Measurements from ENCODE around the gene PRRT1B. TPM values are rescaled to one million over a fixed set of nuclear protein-coding genes. Genes with fewer than 3 reads are reported as not detected.

The PRRT1B gene
- total RNA-seq: not detected in 2 replicates

DNA sequence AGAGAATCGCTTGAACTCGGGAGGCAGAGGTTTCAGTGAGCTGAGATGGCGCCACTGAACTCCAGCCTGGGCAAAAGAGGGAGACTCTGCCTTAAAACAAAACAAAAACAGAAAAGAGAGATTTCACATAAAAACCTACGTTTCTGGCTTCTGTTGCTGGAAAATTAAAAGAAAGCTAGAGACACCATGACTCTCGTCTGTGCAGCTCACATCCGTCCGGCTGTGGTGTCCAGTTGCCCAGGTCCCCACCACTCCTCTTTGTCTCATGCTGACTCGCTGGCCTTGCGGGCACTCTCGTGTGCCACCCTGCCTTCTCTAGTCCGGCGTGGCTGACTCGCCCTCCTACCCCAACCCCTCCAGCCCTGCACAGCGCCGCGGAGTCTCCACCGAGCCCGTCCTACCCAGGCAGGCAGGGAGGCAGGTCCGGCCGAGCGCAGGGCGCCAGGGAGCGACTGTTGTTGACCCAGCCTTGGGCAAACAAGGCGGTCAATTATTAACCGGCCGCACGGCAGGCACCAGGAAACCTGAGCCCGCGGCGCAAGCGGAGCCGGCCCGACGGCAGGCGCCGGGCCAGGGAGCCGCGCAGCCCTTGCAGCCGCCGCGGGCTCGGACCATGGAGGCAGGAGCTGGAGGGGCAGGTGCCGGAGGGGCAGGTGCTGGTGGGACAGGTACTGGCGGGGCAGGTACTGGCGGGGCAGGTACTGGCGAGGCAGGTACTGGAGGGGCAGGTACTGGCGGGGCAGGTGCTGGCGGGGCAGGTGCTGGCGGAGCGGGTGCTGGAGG lies at the start of gene PRRT1B:
Gene PRRT1B, plus strand, starts transcription at position 521 of the 783 bp plus-strand sequence. Its CDS starts 93 bp downstream, at position 614.

DNA sequence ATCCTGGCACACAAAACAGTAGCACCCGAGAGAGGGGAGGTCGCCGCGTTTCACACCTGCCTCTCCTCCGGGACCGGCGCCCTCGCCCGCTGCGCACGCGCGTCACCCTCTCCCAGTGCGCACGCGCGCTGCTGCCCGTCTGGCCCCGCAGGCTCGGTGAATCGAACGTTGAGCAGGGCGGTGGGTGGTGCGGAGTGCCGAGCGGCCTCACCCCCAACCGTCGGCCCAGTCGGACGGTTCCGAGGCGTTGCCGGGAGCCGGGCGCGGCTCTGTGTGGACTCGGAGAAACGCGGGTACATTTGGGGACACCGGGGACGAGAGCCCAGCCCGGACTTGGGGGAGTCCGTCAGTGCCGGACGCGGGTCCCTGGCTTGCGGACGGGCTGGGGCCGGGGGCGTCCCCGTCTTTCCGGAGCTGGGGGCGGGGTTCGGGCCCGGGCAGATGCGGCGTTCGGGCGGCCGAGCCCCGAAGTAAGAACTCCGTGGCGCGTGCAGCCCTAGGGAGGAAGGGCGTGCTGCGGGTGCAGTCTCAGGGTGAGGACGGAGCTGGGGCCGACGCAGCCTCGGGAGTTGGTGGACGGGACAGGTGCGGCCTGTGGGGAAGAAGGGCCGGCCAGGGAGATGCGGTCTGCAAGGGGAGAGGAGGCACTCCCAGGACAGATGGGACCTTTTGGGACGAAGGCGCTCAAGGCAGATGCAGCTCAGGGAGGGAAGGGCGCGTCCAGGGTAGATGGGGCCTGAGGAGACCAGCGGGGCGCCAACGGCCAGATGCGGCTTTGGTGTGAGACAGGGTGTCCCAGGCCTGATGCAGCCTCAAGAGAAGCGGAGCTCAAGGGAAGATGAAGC lies 42.3 kb upstream of the PRRT1B start, which contains the start of gene POMT1:
Gene POMT1, plus strand, starts transcription at position 138 of the 845 bp plus-strand sequence. CDS start 1,301 bp downstream, outside the sequence.

DNA sequence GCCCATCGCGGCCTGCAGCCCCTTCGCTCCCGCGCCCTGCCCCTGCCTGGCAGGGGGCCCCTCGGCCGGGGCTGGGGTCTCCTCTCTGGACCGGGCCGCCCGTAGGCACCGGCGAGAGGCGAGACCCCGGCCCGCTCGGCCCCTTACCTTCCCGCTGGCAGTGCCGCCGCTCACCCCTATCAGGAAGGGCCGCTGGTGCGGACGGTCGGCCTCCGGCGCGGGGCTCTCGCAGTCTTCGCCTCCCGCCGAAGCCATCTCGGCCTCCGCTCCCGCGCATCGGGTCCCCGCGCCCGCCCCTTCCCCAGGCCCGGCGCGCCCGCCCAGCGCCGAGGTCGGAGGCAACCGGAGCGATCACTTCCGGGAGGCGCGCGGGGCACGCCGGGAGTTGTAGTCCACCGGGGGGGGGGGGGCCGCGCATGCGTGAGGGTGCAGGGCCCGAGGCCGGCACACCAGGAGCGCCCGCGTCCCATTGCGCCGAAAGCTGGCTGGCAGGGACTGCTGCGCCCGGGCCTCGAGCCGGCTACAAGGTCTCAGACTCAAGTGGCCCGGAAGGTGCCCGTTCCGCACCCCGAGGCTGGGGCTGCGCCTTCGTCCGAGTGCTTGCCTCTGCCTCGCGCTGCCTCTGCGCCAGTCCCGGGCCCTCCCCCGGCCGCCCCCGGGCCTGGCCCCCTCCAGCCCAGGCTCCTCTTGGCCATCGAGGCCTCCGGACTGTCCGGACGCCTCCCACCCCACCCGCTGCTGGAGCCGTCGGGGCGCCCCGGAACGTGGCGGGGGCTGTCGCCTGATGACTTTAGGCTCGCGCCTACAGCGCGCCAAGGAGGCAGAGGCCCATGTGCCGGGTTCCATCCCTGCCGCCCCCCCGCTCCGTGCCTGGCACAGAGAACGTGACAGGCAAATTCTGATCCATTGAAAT lies 14.1 kb upstream of the PRRT1B start, which contains the start of gene UCK1:
Gene UCK1, minus strand, starts transcription at position 344 of the 913 bp plus-strand sequence. Its CDS starts 89 bp downstream, at position 255.

Other genes starting within 250 kb of the PRRT1B start
- 35.4 and 43.1 TPM in 2 replicates for gene PRRC2B, start 151.4 kb upstream of the PRRT1B start, total RNA-seq
- 14.1 and 26.7 TPM in 2 replicates for gene POMT1, start 42.6 kb upstream of the PRRT1B start, total RNA-seq
- 9.8 and 12.8 TPM in 2 replicates for gene UCK1, start 14.3 kb upstream of the PRRT1B start, total RNA-seq
- 22.9 and 27.7 TPM in 2 replicates for gene RAPGEF1, start 194.6 kb downstream of the PRRT1B start, total RNA-seq

Measured in tracheal epithelial cell (primary cell).